LNCaP clone FGC (cell line): ENCODE measurements around the gene EXOC2.
A peak's percentile ranks its signal among the peaks of the same experiment; 100 is the strongest.

ENCODE experiments used
- DNase-seq: peaks from one replicate; pipeline ENCODE4 v3.0.0-alpha.2; 2011; ENCODE audit warnings: low read depth
- H3K4me3 ChIP-seq: 2 replicates; pipeline ENCODE4 v1.5.1; 2011; ENCODE audit warnings: mild to moderate bottlenecking, low read depth, low read length, control low read depth
- TF ChIP-seq, protein P1 (sequence below): IDR thresholded peaks from 2 replicates; pipeline ENCODE4 v1.5.1; 2012; ENCODE audit warnings: mild to moderate bottlenecking; ENCODE audit not compliant: control insufficient read depth, insufficient read depth; ENCODE audit errors: extremely low read depth

Gene EXOC2

DNA sequence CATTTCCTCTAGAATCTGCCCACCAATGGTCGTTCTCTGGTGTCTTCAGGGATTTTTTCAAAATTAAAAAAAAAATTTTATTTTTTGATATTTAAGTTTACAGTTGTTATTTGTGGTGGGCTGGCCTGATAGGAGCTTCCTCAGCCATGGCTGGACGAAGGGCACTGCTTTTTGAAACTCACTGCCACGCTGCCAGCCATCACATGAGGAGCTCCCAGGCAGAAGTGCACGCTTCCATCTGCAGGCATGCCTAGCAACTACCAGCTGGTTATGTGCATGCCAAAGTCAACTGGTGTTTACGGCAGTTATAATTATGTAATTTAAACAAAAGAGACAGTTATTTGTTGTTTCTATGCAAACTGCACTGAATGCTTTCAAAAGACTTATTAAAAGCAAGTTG lies 196.3 kb downstream of the EXOC2 start:
- TF ChIP-seq, protein P1, sequence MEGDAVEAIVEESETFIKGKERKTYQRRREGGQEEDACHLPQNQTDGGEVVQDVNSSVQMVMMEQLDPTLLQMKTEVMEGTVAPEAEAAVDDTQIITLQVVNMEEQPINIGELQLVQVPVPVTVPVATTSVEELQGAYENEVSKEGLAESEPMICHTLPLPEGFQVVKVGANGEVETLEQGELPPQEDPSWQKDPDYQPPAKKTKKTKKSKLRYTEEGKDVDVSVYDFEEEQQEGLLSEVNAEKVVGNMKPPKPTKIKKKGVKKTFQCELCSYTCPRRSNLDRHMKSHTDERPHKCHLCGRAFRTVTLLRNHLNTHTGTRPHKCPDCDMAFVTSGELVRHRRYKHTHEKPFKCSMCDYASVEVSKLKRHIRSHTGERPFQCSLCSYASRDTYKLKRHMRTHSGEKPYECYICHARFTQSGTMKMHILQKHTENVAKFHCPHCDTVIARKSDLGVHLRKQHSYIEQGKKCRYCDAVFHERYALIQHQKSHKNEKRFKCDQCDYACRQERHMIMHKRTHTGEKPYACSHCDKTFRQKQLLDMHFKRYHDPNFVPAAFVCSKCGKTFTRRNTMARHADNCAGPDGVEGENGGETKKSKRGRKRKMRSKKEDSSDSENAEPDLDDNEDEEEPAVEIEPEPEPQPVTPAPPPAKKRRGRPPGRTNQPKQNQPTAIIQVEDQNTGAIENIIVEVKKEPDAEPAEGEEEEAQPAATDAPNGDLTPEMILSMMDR = peak; percentile 19; the same call in 1 of the 2 replicates
- DNase-seq = peak; percentile 51
- peak overlapping the region; percentile 17; the same call in 1 of the 2 replicates for H3K4me3 ChIP-seq

DNA sequence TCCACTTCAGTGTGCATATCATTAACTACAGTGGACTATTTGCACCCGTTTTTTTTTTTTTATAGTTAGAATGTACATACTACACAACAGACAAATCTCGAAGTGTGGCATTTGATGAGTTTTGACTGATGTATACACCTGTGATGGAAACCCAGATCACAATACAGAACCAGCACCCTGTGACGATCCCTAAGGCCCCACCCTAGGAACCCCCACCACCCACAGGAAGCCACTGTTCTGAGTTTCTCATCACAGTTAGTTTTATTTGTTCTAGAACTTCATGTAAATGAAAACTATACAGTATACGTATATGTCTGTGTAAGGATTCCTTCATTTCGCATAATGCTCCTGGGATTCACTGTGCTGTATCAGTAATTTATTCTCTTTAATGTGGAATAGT lies 198.5 kb downstream of the EXOC2 start:
- no peak for DNase-seq
- H3K4me3 ChIP-seq = no peak overlapping the region
- TF ChIP-seq, protein P1 = no peak

DNA sequence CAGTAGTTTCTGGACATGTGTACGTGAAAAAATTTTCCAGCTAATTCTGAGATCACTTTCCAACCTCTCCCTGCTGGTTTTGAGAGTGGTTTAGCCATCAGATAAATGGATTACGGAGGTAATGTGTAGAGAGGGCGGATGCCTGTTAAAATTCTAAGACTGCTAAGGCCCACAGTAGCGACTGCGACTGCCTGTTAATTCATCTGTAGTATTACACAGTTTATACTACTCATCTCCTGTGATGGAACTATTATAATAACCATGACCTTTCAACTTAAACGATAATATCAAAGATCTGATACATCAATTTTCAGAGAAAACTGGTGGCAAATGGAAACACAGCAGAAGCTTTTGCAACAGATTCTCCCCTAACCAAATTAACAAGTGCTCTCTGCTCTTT lies 199.1 kb downstream of the EXOC2 start:
- DNase-seq = no peak
- TF ChIP-seq, protein P1 = no peak
- no peak overlapping the region for H3K4me3 ChIP-seq

DNA sequence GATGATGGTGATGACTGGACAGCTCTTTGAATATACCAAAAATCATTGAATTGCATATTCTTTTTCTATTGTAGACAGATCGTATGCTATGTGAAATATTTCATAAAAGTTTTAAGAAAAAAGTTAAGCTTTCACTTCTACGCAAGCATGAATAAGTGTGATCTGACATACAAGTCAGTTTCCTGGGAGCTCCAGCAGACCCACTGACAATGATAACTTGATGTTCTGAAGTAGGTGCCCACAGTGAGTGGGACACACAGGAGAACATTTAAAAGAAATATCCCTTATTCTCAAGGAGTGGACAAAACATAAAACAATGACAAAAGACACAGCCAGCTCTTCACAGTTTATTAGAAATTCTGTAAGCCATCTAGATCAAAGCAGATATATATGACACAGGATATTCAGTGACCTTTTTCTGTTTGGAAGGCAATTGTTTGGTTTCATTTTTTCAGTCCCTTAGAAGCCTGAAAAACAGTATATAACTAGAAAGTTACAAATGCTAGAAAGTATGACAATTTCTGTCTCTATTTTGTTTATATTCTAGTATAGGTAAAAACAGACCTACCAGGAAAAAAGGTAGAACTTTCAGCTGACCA lies 200.0 kb downstream of the EXOC2 start:
- no peak for DNase-seq
- TF ChIP-seq, protein P1 = no peak
- H3K4me3 ChIP-seq = no peak overlapping the region

DNA sequence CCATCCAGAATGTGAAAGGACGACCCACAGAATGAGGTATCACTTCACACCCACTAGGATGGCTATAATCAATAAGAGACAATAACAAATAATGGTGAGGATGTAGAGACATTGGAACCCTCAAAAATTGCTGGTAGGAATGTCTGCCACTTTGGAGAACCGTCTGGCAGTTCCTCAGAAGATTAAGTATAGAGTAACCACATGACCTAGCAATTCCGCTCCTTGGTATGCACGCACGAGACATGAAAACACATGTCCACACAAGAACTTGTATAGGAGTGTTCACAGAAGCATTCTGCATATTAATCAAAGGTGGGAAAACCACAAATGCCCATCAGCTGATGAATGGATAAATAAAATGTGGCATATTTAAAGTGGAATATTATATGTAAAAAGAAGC lies 200.8 kb downstream of the EXOC2 start:
- no peak for DNase-seq
- no peak overlapping the region for H3K4me3 ChIP-seq
- TF ChIP-seq, protein P1 = no peak

DNA sequence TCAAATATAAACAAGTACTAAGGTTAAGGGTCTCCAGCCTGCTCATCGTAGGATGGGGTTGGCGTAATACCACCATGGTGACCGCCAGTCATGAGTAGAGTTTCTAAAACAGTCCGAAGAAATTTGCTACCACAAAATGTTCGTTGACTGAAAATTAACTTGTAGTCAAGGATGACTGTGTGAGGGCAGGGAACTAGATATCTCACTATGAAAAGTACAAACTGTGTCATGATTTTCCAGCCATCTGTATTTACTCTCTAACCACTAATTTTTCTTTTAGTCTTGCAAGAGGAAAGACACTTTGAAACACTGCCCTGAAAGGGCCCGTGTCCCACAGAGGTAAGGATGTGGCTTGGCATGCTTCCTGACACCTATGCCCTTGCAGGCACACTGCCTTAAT lies 201.7 kb downstream of the EXOC2 start:
- DNase-seq = no peak
- TF ChIP-seq, protein P1 = no peak
- no peak overlapping the region for H3K4me3 ChIP-seq
